ENCODE results near the gene TMCO6.

DNA sequence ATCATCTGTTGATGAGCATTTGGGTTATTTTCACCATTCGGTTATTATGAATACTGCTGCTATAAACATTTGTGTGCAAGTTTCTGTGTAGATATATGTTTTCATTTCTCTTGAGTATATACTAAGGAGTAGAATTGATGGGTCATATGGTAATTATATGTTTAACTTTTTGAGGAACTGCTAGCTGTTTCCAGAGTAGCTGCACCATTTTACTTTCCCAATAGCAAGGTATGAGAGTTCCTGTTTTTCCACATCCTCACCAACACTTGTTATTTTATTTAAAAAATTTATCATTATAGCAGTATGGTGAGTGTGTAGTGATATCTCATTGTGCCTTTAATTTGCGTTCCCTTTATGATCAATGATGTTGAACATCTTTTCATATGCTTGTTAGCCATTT, 35.5 kb upstream of the TMCO6 start:
- TF ChIP-seq, protein P1, sequence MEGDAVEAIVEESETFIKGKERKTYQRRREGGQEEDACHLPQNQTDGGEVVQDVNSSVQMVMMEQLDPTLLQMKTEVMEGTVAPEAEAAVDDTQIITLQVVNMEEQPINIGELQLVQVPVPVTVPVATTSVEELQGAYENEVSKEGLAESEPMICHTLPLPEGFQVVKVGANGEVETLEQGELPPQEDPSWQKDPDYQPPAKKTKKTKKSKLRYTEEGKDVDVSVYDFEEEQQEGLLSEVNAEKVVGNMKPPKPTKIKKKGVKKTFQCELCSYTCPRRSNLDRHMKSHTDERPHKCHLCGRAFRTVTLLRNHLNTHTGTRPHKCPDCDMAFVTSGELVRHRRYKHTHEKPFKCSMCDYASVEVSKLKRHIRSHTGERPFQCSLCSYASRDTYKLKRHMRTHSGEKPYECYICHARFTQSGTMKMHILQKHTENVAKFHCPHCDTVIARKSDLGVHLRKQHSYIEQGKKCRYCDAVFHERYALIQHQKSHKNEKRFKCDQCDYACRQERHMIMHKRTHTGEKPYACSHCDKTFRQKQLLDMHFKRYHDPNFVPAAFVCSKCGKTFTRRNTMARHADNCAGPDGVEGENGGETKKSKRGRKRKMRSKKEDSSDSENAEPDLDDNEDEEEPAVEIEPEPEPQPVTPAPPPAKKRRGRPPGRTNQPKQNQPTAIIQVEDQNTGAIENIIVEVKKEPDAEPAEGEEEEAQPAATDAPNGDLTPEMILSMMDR (IDR thresholded peaks at IDR 0.05), result no peak
- no peak for TF ChIP-seq POLR2A (IDR thresholded peaks at IDR 0.05)

Data from Peyer's patch (tissue), 4 donors.